HG03064 (cell line): Measurements from ENCODE around the gene PCDHA7.
"Not testable (repeated sequence)": the region's sequence is repeated elsewhere in the genome, so short reads cannot be mapped to it uniquely, and the experiment has no call there.

Experiments
- ATAC-seq: cut with Tn5 transposase; IDR thresholded peaks from one replicate; pipeline ENCODE4 v1.9.1; 2021; ENCODE audit warnings: low read depth; ENCODE audit not compliant: unreplicated experiment

Gene PCDHA7

DNA sequence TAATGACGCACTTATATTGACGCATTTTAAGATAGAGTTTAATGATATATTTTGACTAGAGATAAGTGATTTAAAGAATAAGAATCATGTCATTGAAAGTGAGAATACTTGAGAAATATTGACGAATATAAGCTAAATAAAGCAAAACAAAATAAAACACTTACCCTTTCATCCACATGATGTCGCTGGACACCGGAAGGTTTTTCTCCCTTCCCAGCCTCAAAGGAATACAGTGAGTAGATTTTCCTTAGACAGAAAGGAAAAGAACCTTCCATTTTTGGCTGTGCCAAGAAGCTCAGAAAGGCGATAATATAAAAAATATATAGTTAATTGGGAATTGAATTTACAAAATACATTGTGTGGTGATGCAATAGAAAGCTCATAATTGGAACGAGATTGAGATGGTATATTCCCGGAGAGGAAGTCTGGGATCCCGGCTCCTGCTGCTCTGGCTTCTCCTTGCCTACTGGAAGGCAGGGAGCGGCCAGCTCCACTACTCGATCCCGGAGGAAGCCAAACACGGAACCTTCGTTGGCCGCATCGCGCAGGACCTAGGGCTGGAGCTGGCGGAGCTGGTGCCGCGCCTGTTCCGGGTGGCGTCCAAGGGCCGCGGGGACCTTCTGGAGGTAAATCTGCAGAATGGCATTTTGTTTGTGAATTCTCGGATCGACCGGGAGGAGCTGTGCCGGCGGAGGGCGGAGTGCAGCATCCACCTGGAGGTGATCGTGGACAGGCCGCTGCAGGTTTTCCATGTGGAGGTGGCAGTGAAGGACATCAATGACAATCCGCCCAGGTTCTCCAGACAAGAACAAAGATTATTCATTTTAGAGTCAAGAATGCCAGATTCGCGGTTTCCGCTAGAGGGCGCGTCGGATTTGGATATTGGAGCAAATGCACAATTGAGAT is 12.4 kb upstream of the PCDHA7 start, which contains the start of gene PCDHA5:
Gene PCDHA5 (plus strand): TSS at position 239 of the 906 bp plus-strand sequence.
- ATAC-seq: no peak

DNA sequence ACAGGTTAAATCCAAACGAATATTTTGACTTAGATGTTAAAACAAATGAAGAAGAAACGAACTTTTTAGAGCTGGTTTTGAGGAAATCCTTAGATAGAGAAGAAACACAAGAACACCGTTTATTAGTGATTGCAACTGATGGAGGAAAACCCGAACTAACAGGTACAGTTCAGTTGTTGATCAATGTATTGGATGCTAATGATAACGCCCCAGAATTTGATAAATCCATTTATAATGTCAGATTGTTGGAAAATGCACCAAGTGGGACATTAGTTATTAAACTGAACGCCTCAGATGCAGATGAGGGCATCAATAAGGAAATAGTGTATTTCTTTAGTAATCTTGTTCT is 11.8 kb upstream of the PCDHA7 start:
- ATAC-seq: no peak

DNA sequence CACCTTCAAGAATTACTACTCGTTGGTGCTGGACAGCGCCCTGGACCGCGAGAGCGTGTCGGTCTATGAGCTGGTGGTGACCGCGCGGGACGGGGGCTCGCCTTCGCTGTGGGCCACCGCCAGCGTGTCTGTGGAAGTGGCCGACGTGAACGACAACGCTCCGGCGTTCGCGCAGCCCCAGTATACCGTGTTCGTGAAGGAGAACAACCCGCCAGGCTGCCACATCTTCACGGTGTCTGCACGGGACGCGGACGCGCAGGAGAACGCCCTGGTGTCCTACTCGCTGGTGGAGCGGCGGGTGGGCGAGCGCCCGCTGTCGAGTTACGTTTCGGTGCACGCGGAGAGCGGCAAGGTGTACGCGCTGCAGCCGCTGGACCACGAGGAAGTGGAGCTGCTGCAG is 11.1 kb upstream of the PCDHA7 start:
- not testable (repeated sequence) for ATAC-seq

DNA sequence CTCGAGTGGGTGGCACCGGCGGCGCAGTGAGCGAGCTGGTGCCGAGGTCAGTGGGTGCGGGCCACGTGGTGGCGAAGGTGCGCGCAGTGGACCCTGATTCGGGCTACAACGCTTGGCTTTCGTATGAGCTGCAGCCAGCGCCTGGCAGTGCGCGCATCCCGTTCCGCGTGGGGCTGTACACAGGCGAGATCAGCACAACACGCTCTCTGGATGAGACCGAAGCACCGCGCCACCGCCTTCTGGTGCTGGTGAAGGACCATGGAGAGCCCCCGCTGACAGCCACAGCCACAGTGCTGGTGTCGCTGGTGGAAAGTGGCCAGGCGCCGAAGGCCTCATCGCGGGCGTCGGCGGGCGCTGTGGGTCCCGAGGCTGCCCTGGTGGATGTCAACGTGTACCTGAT is 10.6 kb upstream of the PCDHA7 start:
- ATAC-seq: no peak

DNA sequence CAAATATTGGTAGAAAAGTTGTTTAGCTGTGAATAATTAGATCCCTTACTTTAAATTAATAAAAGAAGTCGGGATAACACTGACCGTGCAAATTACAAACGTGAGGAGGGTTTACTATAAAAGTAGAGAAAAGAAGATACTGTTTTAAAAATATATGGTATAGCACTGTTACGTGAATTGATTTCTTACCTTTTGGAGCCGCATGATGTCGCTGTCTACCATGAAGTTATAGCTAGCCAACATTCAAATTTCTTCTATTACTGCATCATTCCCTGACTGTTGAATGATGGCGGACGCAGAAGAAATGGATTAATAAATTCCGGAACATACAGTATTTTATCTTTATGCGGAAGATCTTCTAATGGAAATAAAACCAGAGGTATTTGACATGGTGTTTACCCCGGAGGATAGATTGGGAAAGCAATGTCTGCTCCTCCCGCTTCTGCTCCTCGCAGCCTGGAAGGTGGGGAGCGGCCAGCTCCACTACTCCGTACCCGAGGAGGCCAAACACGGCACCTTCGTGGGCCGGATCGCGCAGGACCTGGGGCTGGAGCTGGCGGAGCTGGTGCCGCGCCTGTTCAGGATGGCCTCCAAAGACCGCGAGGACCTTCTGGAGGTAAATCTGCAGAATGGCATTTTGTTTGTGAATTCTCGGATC is 6.2 kb upstream of the PCDHA7 start, which contains the start of gene PCDHA6:
Gene PCDHA6 (plus strand): TSS at position 257 of the 658 bp plus-strand sequence. CDS start 132 bp downstream, at position 389.
- ATAC-seq: no peak

DNA sequence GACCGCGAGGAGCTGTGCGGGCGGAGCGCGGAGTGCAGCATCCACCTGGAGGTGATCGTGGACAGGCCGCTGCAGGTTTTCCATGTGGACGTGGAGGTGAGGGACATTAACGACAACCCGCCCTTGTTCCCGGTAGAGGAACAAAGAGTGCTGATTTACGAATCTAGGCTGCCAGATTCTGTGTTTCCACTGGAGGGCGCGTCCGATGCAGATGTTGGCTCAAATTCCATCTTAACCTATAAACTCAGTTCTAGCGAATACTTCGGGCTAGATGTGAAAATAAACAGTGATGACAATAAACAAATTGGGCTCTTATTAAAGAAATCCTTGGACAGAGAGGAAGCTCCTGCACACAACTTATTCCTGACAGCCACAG is 5.7 kb upstream of the PCDHA7 start:
- no peak for ATAC-seq

DNA sequence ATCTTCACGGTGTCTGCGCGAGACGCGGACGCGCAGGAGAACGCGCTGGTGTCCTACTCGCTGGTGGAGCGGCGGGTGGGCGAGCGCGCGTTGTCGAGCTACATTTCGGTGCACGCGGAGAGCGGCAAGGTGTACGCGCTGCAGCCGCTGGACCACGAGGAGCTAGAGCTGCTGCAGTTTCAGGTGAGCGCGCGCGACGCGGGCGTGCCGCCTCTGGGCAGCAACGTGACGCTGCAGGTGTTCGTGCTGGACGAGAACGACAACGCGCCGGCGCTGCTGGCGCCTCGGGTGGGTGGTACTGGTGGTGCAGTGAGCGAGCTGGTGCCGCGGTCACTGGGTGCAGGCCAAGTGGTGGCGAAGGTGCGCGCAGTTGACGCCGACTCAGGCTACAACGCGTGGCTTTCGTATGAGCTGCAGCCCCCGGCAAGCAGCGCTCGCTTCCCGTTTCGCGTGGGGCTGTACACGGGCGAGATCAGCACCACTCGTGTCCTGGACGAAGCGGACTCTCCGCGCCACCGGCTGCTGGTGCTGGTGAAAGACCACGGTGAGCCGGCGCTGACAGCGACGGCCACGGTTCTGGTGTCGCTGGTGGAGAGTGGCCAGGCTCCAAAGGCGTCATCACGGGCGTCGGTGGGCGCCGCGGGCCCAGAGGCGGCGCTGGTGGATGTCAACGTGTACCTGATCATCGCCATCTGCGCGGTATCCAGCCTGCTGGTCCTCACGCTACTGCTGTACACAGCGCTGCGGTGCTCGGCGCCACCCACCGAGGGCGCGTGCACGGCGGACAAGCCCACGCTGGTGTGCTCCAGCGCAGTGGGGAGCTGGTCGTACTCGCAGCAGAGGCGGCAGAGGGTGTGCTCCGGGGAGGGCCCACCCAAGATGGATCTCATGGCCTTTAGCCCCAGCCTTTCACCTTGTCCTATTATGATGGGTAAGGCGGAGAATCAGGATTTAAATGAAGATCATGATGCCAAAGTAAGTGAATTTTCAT is 4.3 kb upstream of the PCDHA7 start:
- not testable (repeated sequence) for ATAC-seq

DNA sequence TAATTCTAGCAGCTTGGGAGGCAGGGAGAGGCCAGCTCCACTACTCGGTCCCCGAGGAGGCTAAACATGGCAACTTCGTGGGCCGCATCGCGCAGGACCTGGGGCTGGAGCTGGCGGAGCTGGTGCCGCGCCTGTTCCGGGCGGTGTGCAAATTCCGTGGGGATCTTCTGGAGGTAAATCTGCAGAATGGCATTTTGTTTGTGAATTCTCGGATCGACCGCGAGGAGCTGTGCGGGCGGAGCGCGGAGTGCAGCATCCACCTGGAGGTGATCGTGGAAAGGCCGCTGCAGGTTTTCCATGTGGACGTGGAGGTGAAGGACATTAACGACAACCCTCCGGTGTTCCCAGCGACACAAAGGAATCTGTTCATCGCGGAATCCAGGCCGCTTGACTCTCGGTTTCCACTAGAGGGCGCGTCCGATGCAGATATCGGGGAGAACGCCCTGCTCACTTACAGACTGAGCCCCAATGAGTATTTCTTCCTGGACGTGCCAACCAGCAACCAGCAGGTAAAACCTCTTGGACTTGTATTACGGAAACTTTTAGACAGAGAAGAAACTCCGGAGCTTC is 455 bp downstream of the PCDHA7 start:
- ATAC-seq: not testable (repeated sequence)

DNA sequence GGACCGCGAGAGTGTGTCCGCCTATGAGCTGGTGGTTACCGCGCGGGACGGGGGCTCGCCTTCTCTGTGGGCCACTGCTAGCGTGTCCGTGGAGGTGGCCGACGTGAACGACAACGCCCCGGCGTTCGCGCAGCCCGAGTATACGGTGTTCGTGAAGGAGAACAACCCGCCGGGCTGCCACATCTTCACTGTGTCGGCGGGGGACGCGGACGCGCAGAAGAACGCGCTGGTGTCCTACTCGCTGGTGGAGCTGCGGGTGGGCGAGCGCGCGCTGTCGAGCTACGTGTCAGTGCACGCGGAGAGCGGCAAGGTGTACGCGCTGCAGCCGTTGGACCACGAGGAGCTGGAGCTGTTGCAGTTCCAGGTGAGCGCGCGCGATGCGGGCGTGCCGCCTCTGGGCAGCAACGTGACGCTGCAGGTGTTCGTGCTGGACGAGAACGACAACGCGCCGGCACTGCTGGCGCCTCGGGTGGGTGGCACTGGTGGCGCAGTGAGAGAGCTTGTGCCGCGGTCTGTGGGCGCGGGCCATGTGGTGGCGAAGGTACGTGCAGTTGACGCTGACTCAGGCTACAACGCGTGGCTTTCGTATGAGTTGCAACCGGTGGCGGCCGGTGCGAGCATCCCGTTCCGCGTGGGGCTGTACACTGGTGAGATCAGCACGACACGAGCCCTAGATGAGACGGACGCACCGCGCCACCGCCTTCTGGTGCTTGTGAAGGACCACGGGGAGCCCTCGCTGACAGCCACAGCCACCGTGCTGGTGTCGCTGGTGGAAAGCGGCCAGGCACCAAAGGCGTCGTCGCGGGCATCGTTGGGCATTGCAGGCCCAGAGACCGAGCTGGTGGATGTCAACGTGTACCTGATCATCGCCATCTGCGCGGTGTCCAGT is 1.8 kb downstream of the PCDHA7 start:
- ATAC-seq: no peak

DNA sequence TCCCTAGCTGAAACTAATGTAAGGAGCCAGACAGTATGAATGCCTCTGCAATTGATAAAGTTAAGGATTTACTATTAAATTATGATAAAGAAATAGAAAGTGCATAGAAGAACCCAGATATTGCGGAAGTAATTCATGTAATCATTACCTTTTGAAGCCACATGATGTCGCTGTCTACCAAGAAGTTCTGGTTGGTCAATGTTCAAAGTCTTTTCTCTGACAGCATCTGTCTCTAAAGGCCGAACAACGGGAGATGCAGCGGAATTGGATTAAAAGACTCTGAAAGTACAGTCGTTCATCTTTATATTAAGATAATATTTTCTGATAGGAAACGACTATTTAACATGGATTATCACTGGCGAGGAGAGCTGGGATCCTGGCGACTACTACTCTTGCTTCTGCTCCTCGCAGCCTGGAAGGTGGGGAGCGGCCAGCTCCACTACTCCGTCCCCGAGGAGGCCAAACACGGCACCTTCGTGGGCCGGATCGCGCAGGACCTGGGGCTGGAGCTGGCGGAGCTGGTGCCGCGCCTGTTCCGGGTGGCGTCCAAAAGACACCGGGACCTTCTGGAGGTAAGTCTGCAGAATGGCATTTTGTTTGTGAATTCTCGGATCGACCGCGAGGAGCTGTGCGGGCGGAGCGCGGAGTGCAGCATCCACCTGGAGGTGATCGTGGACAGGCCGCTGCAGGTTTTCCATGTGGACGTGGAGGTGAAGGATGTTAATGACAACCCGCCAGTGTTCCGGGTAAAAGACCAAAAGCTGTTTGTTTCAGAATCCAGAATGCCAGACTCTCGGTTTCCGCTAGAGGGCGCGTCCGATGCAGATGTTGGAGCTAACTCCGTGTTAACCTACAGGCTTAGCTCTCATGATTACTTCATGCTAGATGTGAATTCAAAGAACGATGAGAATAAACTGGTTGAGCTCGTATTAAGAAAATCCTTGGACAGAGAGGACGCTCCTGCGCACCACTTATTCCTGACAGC is 7.2 kb downstream of the PCDHA7 start, which contains the start of gene PCDHA8:
Gene PCDHA8 (plus strand): TSS at position 210 of the 985 bp plus-strand sequence. CDS start 135 bp downstream, at position 345.
- ATAC-seq: no peak

DNA sequence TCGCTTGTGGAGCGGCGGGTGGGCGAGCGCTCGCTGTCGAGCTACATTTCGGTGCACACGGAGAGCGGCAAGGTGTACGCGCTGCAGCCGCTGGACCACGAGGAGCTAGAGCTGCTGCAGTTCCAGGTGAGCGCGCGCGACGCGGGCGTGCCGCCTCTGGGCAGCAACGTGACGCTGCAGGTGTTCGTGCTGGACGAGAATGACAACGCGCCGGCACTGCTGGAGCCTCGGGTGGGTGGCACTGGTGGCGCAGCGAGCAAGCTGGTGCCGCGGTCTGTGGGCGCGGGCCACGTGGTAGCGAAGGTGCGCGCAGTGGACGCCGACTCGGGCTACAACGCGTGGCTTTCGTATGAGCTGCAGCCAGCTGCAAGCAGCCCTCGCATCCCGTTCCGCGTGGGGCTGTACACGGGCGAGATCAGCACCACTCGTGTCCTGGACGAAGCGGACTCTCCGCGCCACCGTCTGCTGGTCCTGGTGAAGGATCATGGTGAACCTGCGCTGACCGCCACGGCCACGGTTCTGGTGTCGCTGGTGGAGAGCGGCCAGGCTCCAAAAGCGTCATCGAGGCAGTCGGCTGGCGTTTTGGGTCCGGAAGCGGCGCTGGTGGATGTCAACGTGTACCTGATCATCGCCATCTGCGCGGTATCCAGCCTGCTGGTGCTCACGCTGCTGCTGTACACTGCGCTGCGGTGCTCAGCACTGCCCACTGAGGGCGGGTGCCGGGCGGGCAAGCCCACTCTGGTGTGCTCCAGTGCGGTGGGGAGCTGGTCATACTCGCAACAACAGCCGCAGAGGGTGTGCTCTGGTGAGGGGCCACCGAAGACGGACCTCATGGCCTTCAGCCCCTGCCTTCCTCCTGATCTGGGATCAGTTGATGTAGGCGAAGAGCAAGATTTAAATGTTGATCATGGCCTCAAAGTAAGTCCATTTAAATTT is 9.0 kb downstream of the PCDHA7 start:
- ATAC-seq: no peak

DNA sequence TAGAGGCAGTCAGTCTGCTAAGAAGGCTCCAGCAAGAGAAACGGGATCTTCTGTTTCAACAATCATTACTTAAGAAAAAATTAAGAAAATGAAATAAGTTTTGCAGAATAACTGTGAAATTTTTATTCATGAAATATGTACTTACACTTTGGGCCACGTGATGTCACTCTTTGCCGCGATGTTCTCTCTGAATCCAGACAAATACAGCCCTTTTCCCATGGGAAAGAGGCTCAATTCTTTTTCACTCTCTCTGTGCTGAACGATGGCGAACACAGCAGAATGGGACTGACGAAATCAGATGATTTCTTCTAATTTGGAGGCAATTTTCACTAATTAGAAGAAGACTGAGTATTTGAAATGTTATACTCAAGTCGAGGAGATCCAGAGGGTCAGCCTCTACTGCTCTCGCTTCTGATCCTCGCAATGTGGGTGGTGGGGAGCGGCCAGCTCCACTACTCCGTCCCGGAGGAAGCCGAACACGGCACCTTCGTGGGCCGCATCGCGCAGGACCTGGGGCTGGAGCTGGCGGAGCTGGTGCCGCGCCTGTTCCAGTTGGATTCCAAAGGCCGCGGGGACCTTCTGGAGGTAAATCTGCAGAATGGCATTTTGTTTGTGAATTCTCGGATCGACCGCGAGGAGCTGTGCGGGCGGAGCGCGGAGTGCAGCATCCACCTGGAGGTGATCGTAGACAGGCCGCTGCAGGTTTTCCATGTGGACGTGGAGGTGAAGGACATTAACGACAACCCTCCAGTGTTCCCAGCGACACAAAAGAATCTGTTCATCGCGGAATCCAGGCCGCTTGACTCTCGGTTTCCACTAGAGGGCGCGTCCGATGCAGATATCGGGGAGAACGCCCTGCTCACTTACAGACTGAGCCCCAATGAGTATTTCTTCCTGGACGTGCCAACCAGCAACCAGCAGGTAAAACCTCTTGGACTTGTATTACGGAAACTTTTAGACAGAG is 14.4 kb downstream of the PCDHA7 start, which contains the start of gene PCDHA9:
Gene PCDHA9 (plus strand): TSS at position 244 of the 964 bp plus-strand sequence. CDS start 114 bp downstream, at position 358.
- not testable (repeated sequence) for ATAC-seq

DNA sequence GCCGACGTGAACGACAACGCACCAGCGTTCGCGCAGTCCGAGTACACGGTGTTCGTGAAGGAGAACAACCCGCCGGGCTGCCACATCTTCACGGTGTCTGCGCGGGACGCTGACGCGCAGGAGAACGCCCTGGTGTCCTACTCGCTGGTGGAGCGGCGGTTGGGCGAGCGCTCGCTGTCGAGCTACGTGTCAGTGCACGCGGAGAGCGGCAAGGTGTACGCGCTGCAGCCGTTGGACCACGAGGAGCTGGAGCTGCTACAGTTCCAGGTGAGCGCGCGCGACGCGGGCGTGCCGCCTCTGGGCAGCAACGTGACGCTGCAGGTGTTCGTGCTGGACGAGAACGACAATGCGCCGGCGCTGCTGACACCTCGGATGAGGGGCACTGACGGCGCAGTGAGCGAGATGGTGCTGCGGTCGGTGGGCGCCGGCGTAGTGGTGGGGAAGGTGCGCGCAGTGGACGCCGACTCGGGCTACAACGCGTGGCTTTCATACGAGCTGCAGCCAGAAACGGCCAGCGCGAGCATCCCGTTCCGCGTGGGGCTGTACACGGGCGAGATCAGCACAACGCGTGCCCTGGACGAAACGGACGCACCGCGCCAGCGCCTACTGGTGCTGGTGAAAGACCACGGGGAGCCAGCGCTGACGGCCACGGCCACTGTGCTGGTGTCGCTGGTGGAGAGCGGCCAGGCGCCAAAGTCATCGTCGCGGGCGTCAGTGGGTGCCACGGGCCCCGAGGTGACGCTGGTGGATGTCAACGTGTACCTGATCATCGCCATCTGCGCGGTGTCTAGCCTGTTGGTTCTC is 16.0 kb downstream of the PCDHA7 start:
- ATAC-seq: not testable (repeated sequence)

DNA sequence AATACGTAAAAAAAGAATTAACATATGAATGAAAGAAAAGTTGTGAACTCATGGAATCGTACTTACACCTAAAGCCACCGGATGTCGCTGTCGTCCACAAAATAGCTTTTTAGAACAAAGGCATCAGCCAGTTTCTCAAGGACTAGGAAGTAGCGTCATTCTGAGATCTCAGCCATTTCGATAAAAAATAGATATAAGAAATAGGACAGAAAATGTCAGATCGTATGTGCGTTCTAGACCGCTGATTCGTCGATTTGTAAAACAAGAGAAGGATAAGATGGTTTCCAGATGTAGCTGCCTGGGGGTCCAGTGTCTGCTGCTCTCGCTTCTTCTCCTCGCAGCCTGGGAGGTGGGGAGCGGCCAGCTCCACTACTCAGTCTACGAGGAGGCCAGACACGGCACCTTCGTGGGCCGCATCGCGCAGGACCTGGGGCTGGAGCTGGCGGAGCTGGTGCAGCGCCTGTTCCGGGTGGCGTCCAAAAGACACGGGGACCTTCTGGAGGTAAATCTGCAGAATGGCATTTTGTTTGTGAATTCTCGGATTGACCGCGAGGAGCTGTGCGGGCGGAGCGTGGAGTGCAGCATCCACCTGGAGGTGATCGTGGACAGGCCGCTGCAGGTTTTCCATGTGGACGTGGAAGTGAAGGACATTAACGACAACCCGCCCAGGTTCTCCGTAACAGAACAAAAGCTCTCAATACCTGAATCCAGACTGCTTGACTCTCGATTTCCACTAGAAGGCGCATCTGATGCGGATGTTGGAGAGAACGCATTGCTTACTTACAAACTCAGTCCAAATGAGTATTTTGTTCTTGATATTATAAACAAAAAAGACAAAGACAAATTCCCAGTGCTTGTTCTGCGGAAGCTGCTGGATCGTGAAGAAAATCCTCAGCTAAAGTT is 22.0 kb downstream of the PCDHA7 start, which contains the start of gene PCDHA10:
Gene PCDHA10 (plus strand): TSS at position 126 of the 903 bp plus-strand sequence. CDS start 152 bp downstream, at position 278.
- ATAC-seq: no peak
